ENCODE results near the gene MRPL42. TPM values are rescaled to one million over a fixed set of nuclear protein-coding genes. Genes with fewer than 3 reads are reported as not detected.
A peak's percentile ranks its signal among the peaks of the same experiment; 100 is the strongest.

MRPL42 gene
- total RNA-seq, 1 donor from 2014 or later = 93.9 TPM

GRCh38 chr12:93434256-93434865 lies 33.0 kb upstream of the MRPL42 start:
- DNase-seq (ENCODE audit: low spot score, unreplicated experiment) = no peak
- H3K27me3 Mint-ChIP-seq = no peaks in the 10 kb centered on the region
- H3K27ac Mint-ChIP-seq = peak overlapping the region; percentile 24
- H3K4me3 Mint-ChIP-seq (ENCODE audit: low read depth) = no peak overlapping the region
- H3K9me3 Mint-ChIP-seq (ENCODE audit: low read depth) = no peaks in the 10 kb centered on the region
- TF ChIP-seq CTCF (IDR thresholded peaks at IDR 0.05; ENCODE audit: unreplicated experiment) = no peak
- H3K4me1 Mint-ChIP-seq (ENCODE audit: low read depth) = peaks cover 14% of the 10 kb centered on the region
- no peaks in the 10 kb centered on the region for H3K36me3 Mint-ChIP-seq (ENCODE audit: insufficient read depth)

GRCh38 chr12:93438266-93439050 lies 28.9 kb upstream of the MRPL42 start:
- Mint-ChIP-seq H3K36me3 (ENCODE audit: insufficient read depth) (no peaks in the 10 kb centered on the region), H3K4me1 (ENCODE audit: low read depth) (peaks cover 26% of the 10 kb centered on the region), H3K4me3 (ENCODE audit: low read depth) (no peak overlapping the region), H3K27me3 (no peaks in the 10 kb centered on the region), H3K9me3 (ENCODE audit: low read depth) (no peaks in the 10 kb centered on the region), H3K27ac (no peak overlapping the region)
- DNase-seq (ENCODE audit: low spot score, unreplicated experiment) = no peak
- TF ChIP-seq CTCF (IDR thresholded peaks at IDR 0.05; ENCODE audit: unreplicated experiment) = no peak

DNA sequence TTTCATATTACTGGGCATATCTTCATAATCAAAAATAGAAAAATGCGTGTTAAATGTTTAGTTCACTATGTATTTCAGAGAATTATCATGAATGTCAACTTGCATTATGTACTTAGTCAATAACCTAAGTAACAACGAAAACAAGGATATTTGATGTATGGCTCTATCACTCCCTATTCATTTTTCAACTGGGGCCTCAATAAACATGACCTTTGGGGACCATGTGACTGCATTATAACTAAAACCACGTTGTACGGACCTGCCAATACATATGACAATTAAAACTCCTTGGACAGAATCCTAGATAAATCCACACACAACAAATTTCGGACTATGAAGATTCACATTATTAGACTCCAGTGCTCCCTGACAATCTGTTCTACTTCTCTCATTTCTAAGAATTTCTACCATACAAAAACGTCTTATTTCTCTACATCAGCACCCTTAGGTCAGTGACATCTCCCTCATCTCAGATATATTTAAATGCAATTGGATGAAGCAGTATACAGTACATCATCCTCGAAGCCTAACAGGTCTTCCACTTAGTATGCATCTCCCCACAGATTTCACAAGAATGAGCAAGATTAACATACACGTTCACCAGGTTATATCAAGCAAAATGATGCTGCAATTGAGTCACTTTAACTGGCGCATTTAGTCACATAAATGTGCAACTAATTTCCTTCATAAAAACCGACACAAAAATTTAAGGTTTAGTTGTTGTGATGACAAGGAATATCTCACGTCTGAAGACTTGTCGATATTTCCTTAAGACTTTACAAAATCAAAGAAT lies 27.1 kb upstream of the MRPL42 start:
- Mint-ChIP-seq H3K27me3 (no peaks in the 10 kb centered on the region), H3K36me3 (ENCODE audit: insufficient read depth) (no peaks in the 10 kb centered on the region), H3K9me3 (ENCODE audit: low read depth) (no peaks in the 10 kb centered on the region), H3K4me1 (ENCODE audit: low read depth) (peaks cover 26% of the 10 kb centered on the region), H3K27ac (peak overlapping the region; percentile 97), H3K4me3 (ENCODE audit: low read depth) (peak overlapping the region; percentile 89)
- DNase-seq (ENCODE audit: low spot score, unreplicated experiment) = no peak
- TF ChIP-seq CTCF (IDR thresholded peaks at IDR 0.05; ENCODE audit: unreplicated experiment) = no peak

DNA sequence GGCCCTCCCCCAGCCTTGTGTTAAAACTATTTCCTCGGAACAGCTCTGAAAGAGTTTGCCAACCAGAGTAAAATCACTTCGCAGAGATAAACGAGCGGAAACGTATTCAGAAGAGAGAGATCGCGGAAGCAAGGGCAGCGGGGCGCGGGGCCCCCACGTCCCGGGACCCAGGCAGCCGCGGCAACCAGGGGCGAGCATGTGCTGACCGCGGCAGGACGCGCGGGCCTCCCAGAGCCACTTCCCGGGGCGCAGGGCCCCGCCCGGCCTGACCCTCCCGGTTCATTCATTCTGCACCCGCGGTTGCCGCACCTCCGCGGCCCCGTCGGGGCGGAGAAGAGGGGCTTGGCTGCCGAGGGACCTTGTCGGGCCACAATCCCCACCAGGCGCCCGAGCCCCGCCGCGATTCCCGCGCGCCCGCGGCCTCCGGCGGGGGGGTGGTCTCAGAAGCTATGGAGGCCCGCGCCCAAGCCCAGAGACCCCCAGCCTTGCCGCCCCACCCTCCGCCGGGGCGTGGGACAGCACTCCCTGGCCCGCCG lies 26.2 kb upstream of the MRPL42 start:
- Mint-ChIP-seq H3K4me1 (ENCODE audit: low read depth) (peaks cover 26% of the 10 kb centered on the region), H3K9me3 (ENCODE audit: low read depth) (no peaks in the 10 kb centered on the region), H3K27ac (peak overlapping the region; percentile 97), H3K36me3 (ENCODE audit: insufficient read depth) (no peaks in the 10 kb centered on the region), H3K27me3 (no peaks in the 10 kb centered on the region), H3K4me3 (ENCODE audit: low read depth) (peak overlapping the region; percentile 89)
- no peak for DNase-seq (ENCODE audit: low spot score, unreplicated experiment)
- no peak for TF ChIP-seq CTCF (IDR thresholded peaks at IDR 0.05; ENCODE audit: unreplicated experiment)

Data from progenitor cell of endocrine pancreas (in vitro differentiated cells).